Measurements from ENCODE around the gene MNAT1. TPM values are rescaled to one million over a fixed set of nuclear protein-coding genes. Genes with fewer than 3 reads are reported as not detected.
A peak's percentile ranks its signal among the peaks of the same experiment; 100 is the strongest.

The MNAT1 gene
- total and polyA plus RNA-seq, 9 of the 15 experiments (the other 6 are each of a cell fraction or from before 2014, with no cell fraction given) = 37.8 to 83.3 (median 60.4) TPM

GRCh38 chr14:60734465-60735242 lies at the start of gene MNAT1 (continued):
- peak in 1 of 2 experiments; percentile 63; a peak in 2 of 4 replicates for TF ChIP-seq SIN3A (IDR thresholded peaks at IDR 0.05; ENCODE audit: borderline replicate concordance in 2 of 2, control insufficient read depth in 1 of 2, low read depth in 2 of 2, low read length in 2 of 2)
- TF ChIP-seq GTF2F1 (IDR thresholded peaks at IDR 0.05; ENCODE audit: low read depth, low read length) = peak; percentile 40; the same call in 1 of the 2 replicates
- TF ChIP-seq, protein P1, sequence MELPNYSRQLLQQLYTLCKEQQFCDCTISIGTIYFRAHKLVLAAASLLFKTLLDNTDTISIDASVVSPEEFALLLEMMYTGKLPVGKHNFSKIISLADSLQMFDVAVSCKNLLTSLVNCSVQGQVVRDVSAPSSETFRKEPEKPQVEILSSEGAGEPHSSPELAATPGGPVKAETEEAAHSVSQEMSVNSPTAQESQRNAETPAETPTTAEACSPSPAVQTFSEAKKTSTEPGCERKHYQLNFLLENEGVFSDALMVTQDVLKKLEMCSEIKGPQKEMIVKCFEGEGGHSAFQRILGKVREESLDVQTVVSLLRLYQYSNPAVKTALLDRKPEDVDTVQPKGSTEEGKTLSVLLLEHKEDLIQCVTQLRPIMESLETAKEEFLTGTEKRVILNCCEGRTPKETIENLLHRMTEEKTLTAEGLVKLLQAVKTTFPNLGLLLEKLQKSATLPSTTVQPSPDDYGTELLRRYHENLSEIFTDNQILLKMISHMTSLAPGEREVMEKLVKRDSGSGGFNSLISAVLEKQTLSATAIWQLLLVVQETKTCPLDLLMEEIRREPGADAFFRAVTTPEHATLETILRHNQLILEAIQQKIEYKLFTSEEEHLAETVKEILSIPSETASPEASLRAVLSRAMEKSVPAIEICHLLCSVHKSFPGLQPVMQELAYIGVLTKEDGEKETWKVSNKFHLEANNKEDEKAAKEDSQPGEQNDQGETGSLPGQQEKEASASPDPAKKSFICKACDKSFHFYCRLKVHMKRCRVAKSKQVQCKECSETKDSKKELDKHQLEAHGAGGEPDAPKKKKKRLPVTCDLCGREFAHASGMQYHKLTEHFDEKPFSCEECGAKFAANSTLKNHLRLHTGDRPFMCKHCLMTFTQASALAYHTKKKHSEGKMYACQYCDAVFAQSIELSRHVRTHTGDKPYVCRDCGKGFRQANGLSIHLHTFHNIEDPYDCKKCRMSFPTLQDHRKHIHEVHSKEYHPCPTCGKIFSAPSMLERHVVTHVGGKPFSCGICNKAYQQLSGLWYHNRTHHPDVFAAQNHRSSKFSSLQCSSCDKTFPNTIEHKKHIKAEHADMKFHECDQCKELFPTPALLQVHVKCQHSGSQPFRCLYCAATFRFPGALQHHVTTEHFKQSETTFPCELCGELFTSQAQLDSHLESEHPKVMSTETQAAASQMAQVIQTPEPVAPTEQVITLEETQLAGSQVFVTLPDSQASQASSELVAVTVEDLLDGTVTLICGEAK (IDR thresholded peaks at IDR 0.05) = peak; percentile 87
- TF ChIP-seq, protein P1 (CRISPR knock-in tag; IDR thresholded peaks at IDR 0.05) = no peak
- TF ChIP-seq GATAD2B (IDR thresholded peaks at IDR 0.05; ENCODE audit: borderline replicate concordance) = peak; percentile 39; the same call in 1 of the 2 replicates
- peak; percentile 76 for TF ChIP-seq CREM (IDR thresholded peaks at IDR 0.05; ENCODE audit: low read depth)
- TF ChIP-seq ZNF785 (CRISPR knock-in tag; IDR thresholded peaks at IDR 0.05) = no peak
- TF ChIP-seq NFIC (IDR thresholded peaks at IDR 0.05) = peak; percentile 52
- TF ChIP-seq RBM22 (IDR thresholded peaks at IDR 0.05; ENCODE audit: low read depth, low read length, poor library complexity, severe bottlenecking) = no peak
- peak; percentile 37; the same call in 1 of the 2 replicates for TF ChIP-seq NCOR1 (IDR thresholded peaks at IDR 0.05)
- no peak for TF ChIP-seq FOXJ2 (tag; IDR thresholded peaks at IDR 0.05)
- no peak for TF ChIP-seq BDP1 (IDR thresholded peaks at IDR 0.05; ENCODE audit: insufficient read depth, insufficient read length)
- peak; percentile 68 to 73; a peak in 1 of 4 replicates for TF ChIP-seq UBTF (IDR thresholded peaks at IDR 0.05; ENCODE audit: borderline replicate concordance in 1 of 2, low read depth in 2 of 2, low read length in 2 of 2)
- TF ChIP-seq POLR2B (IDR thresholded peaks at IDR 0.05; ENCODE audit: low read depth, partially characterized antibody) = peak; percentile 77

All from K562 (cell line).